ENCODE results near the gene PTOV1.
"Not testable (repeated sequence)": the region's sequence is repeated elsewhere in the genome, so short reads cannot be mapped to it uniquely, and the experiment has no call there.

Gene PTOV1

GRCh38 chr19:49818649-49819370, 32.1 kb upstream of the PTOV1 start:
- no peak for DNase-seq

- not testable (repeated sequence) for DNase-seq
Measured at GRCh38 chr19:49819452-49820115, 31.4 kb upstream of the PTOV1 start.

- peak in 2 of 3 experiments; percentile 39 to 92 for DNase-seq
Measured at GRCh38 chr19:49820125-49820524, 30.8 kb upstream of the PTOV1 start.

DNA sequence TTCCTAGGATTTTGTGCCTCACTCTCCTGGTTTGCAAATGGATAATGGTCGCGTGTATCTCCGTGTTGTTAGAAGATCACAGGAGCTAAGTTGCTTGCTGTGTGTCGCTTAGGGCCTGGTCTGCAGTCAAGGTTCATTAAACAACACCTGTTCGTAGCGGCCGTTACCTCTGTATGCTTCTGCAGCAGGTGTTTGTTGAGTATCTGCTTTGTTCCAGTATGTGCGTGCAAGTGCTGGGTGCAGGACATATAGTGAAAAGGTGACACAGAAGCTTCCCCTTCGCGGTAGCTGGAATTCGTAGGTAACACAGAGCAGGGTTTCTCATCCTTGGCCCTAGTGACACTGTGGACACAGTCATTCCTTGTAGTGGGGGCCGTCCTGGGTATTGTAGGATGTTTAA, 27.5 kb upstream of the PTOV1 start:
- DNase-seq: peak in 2 of 3 experiments; percentile 43 to 89

- DNase-seq: no peak
Measured at GRCh38 chr19:49824662-49825061, 26.3 kb upstream of the PTOV1 start.

- DNase-seq: no peak
Measured at GRCh38 chr19:49827034-49827433, 23.9 kb upstream of the PTOV1 start.

DNA sequence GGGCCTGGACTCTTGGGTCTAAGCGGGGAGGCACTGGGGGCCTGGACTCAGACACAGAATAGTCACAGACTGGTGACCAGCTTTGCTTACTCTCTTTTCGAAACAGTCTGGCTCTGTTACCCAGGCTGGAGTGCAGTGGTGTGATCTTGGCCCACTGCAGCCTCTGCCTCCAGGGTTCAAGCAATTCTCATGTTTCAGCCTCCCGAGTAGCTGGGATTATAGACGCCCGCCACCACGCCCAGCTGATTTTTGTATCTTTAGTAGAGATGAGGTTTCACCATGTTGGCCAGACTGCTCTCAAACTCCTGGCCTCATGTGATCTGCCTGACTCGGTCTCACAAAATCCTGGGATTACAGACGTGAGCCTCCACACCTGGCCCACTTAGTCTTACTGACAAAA, 21.8 kb upstream of the PTOV1 start:
- no peak for DNase-seq

DNA sequence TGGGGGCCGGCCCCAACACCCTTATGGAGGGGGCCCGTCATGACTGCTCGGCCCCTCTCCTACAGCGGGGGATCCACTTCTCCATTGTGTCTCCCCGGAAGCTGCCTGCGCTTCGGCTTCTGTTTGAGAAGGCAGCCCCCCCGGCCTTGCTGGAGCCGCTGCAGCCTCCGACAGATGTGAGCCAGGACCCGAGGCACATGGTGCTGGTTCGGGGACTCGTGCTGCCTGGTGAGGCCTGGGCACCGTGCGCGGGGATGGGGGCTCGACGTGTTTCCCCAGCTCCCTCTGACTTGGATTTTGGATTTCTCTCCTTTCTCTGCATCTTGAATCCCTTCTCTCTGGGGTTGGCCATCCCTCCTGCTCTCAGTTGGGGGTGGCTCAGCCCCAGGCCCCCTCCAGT, 21.2 kb upstream of the PTOV1 start:
- no peak for DNase-seq

DNA sequence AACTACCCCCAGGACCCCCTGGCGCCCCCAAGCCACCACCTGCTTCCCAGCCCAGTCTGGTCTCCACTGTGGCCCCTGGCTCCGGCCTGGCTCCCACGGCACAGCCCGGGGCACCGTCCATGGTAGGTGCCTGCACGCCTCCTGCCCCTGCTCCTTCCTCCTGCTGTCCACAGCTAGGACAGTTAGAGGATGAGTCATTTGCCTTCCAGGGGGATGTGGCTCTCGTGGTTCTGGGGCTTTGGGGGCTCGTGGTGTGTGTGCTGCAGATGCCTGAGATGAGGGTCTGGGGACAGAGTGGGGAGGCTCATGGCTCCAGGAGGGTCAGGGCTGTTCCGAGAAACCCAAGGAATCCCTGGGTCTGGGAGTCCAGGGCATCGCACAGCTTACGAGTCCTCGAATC, 20.2 kb upstream of the PTOV1 start:
- no peak for DNase-seq

GRCh38 chr19:49831592-49831991, 19.4 kb upstream of the PTOV1 start:
- no peak for DNase-seq

- no peak for DNase-seq
Measured at GRCh38 chr19:49832556-49832955, 18.4 kb upstream of the PTOV1 start.

GRCh38 chr19:49833599-49833998, 17.4 kb upstream of the PTOV1 start:
- DNase-seq: no peak

GRCh38 chr19:49835562-49835961, 15.4 kb upstream of the PTOV1 start:
- DNase-seq: no peak

- DNase-seq: no peak
Measured at GRCh38 chr19:49836176-49837008, 14.6 kb upstream of the PTOV1 start.

DNA sequence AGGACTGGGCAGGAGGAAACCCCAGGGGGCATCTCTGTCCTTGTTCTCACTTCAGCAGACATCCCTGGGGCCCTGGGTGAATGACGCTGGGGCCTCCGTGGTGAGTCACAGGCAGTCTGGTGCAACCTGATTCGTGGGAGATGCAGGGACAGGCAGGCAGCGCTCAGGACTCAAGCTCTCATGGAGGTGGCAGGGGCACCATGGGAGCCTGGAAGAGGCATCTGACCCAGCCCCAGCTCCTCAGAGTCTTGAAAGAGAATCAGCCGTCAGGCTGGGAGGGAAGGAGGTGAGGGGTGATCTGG, 14.0 kb upstream of the PTOV1 start:
- DNase-seq: no peak

DNA sequence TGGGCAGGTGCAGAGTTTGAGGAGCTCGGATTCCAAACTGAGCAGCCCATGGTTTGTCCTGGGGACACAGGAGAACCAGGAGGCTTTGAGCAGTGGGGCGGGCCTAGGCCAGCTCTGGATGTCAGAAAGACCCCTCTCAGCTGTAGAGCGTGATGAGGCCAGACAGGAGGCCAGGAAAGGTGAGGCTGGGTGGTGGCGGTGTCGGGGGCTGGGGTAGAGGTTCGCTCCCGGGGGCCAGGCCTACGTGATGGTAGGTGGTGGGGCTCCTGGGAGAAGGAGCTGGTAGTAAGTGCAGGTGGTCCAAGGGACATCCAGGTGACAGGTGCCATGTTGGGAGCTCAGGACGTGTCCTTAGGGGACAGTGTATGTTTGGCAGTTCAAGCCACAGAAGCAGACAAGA, 13.5 kb upstream of the PTOV1 start:
- no peak for DNase-seq

DNA sequence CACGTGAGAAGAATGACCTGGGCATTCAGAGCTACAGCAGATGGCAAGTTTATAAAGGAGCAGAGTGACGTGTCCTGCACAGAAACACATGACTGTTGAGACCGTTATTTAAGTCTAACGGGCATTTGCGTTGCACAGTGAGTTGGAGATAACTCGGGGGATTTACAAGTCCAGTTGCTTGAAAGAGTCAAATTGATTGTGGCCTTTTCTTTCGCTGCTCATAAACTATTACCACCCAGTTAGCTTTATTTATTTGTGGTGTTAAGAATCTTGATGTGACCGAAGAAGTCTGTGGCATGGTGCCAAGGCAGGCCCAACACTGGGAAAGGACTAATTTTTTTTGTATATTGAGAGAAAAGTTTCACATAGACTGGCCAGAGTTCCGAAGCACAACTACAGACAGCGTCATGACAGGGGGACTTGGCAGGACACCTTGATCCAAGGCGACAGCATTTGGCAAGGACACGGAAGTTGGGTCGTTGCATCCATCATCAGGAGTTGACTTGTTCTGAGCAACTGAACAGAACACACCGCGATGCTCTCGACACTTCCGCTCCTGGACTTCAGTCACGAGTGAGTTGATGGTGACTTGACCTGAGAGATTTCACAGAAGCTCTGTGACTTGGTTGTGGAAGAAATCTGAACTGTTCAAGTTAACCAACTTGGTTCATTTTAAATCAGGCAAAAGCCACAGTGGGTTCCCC, 11.9 kb upstream of the PTOV1 start:
- no peak for DNase-seq

DNA sequence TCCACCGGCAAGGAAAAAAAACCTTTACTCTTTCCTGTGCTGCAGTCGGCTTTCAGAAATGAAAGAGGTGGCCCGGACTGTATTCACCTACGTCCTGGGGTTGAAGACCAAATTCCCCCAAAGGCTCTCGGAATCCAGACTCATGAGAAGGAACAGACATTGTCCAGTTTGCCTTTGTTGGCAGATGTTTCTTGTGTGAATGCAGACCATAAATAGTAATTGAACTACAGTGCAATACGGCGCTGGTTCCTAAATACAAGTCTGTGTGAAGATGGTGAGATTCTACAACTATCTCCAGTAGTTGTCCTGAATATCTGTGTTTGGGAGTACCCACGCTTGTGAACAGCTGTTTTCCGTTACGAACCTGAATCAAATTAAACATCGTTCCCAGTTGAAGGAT, 11.2 kb upstream of the PTOV1 start:
- DNase-seq: no peak

GRCh38 chr19:49840321-49840720, 10.6 kb upstream of the PTOV1 start:
- no peak for DNase-seq

DNA sequence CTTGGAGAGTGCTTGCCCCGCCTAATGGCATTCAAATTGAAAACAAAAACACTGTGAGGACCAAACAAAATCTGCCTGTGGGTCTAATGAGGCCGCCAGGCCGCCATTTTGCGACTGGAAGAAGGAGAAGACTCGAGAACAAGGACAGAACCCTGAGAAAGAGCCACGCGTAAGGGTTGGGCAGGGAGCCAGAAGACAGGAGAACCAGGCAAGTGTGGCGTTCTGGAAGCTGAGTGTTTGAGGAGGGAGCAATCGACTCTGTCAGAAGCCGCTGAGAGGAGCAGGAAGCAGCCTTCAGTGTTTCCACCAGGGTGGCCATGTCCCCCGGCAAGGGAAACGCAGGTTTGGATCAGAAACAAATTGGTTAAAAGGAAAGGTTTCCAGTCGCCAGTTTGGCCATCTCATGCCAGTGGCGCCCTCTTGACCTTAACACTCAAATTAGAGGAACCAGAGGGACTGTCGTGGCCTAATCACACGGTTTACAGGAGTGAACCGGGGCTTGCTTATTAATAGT, 10.2 kb upstream of the PTOV1 start:
- DNase-seq: no peak

DNA sequence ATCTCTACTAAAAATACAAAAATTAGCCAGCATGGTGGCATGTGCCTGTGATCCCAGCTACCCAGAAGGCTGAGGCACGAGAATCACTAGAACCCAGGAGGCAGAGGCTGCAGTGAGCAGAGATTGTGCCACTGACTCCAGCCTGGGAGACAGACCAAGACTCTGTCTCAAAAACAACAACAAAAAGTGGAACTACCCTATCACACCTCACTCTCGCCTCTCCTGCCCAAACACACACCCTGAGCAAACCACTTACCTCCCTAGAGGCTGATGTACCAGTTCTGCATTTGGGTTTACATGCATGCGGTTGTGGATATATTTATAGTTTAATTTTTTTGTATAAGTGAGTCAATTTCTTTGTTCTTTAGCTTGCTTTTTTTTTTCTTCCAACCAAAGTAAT, 7.7 kb upstream of the PTOV1 start:
- DNase-seq: no peak

DNA sequence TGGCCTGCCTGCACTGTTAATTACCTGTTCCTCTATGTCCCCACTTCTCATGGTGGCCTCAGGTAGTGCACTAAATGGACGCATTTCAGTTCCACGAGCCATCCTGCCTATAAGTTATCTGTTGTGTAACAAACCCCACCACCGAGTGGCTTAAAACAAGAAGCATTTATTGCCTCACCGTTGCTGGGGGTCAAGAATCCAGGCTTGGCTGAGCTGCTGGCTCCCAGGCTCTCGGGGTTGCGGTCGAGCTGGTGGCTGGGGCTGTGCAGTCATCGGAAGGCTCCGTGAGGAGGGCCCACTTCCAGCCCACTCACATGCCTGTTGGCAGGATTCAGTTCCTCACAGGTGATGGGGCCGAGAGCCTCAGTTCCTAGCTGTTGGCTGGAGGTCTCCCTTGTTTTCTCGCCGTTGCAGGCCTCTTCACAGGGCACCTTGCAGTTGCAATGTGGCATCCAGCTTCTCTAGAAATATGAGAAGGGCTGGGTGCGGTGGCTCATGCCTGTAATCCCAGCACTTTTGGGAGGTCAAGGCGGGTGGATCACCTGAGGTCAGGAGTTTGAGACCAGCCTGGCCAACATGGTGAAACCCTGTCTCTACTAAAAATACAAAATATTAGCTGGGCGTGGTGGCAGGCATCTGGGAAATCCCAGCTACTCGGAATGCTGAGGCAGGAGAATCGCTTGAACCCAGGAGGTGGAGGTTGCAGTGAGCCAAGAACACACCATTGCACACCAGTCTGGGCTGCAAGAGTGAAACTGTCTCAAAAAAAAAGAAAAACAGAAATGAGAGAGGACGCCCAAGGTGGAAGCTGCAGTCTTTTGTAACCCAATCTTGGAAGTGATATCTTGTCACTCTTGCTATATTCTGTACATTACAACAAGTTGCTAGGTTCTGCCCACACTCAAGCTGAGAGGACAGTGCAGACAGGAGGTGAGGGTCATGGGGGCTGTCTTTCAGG, 6.5 kb upstream of the PTOV1 start:
- DNase-seq: no peak
